VCaP (cell line): ENCODE data around the gene SLX4IP.

ENCODE experiments used
- H3K27ac ChIP-seq: fragments of 450-650 bp; 2 replicates; pipeline ENCODE4 v1.5.1; 2017
- TF ChIP-seq, protein P1 (sequence below): fragments of 450-650 bp; conservative IDR thresholded peaks from 2 replicates; pipeline ENCODE4 v1.5.1; 2017; ENCODE audit warnings: mild to moderate bottlenecking, moderate library complexity

The SLX4IP gene

DNA sequence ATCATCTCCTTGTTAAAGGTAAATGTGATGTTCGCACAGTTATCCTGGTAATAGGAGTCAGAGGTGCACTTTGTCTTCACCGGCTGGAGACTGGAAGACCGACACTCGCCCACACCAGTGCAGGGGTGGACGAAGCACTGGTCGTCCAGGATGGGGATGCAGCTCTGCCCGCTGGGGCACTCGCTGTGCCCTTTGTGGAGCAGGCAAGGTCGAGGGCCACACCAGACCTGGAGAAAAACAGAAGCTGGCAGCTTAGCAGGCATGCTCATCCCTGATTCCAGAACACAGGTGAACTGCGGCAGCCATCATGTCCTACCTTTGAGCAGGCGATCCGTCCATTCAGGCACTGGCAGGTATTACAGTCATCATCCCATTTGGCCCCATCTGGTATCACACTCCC lies 206.4 kb downstream of the SLX4IP start:
- TF ChIP-seq, protein P1, sequence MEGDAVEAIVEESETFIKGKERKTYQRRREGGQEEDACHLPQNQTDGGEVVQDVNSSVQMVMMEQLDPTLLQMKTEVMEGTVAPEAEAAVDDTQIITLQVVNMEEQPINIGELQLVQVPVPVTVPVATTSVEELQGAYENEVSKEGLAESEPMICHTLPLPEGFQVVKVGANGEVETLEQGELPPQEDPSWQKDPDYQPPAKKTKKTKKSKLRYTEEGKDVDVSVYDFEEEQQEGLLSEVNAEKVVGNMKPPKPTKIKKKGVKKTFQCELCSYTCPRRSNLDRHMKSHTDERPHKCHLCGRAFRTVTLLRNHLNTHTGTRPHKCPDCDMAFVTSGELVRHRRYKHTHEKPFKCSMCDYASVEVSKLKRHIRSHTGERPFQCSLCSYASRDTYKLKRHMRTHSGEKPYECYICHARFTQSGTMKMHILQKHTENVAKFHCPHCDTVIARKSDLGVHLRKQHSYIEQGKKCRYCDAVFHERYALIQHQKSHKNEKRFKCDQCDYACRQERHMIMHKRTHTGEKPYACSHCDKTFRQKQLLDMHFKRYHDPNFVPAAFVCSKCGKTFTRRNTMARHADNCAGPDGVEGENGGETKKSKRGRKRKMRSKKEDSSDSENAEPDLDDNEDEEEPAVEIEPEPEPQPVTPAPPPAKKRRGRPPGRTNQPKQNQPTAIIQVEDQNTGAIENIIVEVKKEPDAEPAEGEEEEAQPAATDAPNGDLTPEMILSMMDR = no peak
- no peak overlapping the region for H3K27ac ChIP-seq

DNA sequence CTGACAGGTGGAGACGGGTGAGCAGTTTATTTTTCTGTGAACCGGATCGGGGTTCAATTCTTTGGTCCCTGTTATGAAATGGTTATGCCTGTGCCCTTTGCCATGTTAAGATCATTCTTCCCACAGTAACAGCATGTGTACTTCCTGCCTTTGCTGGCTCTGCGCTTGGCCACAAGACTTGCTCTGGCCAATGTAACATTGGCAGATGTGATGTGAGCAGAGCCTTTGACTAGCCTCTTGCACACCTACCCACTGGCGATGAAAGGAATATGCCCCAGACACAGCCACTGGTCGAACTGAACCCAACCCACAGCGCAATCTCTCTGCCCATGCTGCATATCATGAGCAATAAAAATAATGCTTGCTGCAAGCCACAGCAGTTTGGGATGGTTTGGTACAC lies 206.8 kb downstream of the SLX4IP start:
- TF ChIP-seq, protein P1 = no peak
- no peak overlapping the region for H3K27ac ChIP-seq

DNA sequence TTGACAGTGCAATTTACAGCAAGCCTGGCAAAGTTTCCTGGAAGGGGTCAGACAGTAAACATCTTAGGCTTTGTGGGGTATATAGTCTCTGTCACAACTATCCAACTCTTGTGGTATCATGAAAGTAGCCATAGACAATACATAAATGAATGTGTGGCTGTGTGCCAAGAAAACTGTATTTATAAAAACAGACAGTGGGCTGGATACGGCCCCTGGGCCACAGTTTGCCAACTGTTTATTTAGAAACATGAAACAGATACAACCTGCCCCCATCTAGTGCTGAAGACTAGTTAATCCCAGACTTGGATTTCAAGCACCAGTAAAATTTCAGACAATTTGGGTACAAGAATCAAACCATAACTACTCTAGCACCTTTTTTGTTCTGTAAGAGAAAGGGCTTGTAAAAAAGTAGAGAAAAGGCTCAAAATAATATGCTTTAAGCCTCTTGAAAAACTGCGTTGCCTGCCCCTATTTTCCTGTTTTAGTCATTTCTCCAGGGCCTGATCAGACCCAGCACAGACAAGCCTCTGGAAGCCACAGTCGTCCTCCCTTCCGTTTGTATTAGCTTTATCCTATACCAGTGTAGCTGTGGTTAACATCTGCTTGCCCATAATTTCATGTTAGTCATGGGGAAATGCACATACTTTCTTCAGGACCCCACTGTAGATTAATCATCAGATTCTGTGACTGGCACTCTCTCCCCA lies 207.9 kb downstream of the SLX4IP start:
- H3K27ac ChIP-seq = no peak overlapping the region
- TF ChIP-seq, protein P1 = no peak

DNA sequence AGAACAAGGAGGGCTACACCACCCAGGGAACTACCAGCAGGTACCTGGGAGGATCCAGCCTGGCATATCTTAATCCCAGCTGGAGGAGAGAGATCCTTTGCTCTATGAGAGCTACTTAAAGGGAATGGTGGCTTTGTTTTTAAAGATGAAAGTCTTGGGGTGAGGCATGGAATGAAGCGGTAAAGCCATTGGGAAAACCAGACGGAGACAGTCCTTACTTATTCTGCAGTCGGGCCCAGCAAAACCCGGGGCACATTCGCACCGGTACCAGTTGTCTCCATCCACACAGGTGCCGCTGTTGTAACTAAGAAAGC lies 208.4 kb downstream of the SLX4IP start:
- no peak overlapping the region for H3K27ac ChIP-seq
- TF ChIP-seq, protein P1 = no peak

DNA sequence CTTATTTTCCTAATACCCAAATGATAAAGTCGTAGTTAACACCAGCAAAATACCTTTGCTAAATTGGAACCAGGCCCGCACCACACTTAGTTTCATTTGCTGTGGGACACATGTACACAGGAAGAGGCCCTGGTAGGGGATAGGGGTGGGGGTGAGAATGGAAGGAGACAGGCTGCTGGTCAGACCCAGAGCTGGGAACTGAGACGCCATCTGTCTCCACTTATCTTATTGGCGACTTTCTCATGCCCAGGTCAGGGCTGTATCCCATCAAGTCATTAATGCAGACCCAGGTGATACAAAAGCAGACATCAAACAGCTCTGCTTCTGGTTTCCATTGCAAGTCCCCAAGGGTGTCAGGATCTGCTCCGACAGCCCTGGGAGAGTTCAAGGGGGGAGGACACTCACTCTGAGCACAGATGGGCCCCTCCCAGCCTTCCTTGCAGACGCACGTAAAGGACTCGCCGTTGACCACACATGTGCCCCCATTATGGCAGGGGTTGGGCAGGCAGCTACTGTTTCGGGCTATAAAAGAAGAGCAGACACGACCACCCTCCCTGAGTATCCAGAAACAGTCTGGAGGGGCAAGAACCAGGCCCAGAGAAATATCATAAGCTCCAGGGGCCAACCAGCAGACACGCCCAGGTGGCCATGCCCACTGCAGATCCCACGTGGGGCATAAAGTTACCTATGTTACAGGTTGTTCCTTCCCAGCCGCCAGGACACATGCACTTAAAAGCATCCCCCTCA lies 209.5 kb downstream of the SLX4IP start:
- no peak overlapping the region for H3K27ac ChIP-seq
- TF ChIP-seq, protein P1 = no peak

DNA sequence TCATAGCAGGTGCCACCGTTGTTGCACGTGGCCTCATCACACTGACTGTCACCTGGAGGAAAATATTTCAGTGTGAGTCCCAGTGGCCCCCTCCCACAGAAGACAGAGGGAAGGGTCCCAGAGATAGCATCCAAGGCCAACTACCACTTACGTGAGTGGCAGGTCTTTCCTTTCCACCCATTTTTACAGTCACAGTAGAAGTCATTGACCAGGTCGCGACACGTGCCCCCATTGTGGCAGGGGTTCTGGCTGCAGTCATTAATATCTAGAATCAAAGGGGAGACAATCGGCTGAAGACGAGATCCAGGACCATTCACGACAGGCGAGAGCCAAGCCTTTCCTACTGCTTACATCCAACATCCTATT lies 210.1 kb downstream of the SLX4IP start:
- H3K27ac ChIP-seq = no peak overlapping the region
- TF ChIP-seq, protein P1 = no peak

DNA sequence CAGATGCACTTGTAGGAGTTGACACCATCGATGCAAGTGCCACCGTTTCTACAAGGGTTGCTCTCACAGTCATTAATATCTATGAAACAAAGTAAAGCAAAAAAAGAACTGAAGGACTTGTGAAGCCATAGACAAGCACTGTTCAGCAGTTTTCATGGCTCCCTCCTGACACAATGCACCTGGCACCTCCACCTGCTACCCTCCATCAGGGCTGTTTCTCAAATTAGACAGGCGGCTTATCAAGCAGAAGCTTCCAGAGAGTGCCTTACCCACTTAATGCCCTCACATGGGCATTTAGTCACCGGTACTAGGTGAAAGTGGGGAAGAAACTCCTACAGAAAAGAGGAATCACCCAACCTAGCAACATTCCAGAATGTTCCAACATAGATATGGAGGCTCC lies 210.9 kb downstream of the SLX4IP start:
- H3K27ac ChIP-seq = no peak overlapping the region
- TF ChIP-seq, protein P1 = no peak
